Ishikawa (cell line): ENCODE data around the gene IGF1R.

Source experiments
- CREB1 ChIP-seq: IDR thresholded peaks from 2 replicates; pipeline ENCODE4 v1.6.1; 2012; ENCODE audit warnings: low read depth
- EP300 ChIP-seq: IDR thresholded peaks from 2 replicates; pipeline ENCODE4 v1.6.1; 2012; ENCODE audit warnings: borderline replicate concordance
- FOXM1 ChIP-seq: IDR thresholded peaks from 2 replicates; pipeline ENCODE4 v1.6.1; 2012; ENCODE audit warnings: low read depth, borderline replicate concordance
- TAF1 ChIP-seq: IDR thresholded peaks from 2 replicates; pipeline ENCODE4 v1.6.1; 2012; ENCODE audit warnings: low read depth, mild to moderate bottlenecking
- YY1 ChIP-seq: IDR thresholded peaks from 2 replicates; pipeline ENCODE4 v1.6.1; 2012; ENCODE audit warnings: low read depth
- TF ChIP-seq, protein P1 (sequence below): IDR thresholded peaks from 2 replicates; pipeline ENCODE4 v1.6.1; 2012; ENCODE audit warnings: low read depth, mild to moderate bottlenecking

DNA sequence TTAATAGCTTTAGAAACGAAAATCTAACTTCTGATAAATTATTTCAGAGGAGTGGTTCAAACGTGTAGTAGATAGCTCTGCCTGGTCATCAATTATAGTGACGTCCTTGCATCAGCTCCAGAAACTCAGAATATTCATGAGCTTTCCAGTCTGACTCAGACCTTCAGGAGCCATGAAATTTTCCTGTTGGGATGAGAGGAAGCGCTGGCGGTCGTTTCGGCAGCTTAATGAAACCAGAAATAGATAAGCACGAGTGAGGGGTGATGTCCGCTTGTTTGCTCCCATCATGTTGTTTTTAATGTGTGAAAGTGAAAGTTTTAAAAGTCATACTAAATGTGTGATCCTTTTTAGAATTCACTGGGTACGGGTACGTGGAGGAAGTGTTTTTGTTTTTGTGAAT is 218.2 kb downstream of the IGF1R start:
- TF ChIP-seq, protein P1, sequence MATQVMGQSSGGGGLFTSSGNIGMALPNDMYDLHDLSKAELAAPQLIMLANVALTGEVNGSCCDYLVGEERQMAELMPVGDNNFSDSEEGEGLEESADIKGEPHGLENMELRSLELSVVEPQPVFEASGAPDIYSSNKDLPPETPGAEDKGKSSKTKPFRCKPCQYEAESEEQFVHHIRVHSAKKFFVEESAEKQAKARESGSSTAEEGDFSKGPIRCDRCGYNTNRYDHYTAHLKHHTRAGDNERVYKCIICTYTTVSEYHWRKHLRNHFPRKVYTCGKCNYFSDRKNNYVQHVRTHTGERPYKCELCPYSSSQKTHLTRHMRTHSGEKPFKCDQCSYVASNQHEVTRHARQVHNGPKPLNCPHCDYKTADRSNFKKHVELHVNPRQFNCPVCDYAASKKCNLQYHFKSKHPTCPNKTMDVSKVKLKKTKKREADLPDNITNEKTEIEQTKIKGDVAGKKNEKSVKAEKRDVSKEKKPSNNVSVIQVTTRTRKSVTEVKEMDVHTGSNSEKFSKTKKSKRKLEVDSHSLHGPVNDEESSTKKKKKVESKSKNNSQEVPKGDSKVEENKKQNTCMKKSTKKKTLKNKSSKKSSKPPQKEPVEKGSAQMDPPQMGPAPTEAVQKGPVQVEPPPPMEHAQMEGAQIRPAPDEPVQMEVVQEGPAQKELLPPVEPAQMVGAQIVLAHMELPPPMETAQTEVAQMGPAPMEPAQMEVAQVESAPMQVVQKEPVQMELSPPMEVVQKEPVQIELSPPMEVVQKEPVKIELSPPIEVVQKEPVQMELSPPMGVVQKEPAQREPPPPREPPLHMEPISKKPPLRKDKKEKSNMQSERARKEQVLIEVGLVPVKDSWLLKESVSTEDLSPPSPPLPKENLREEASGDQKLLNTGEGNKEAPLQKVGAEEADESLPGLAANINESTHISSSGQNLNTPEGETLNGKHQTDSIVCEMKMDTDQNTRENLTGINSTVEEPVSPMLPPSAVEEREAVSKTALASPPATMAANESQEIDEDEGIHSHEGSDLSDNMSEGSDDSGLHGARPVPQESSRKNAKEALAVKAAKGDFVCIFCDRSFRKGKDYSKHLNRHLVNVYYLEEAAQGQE: no peak
- TF ChIP-seq EP300 (no peak), FOXM1 (no peak), YY1 (no peak), TAF1 (no peak), CREB1 (no peak)
